GM18951 (cell line): ENCODE results near the gene ZNF507.
A peak's percentile ranks its signal among the peaks of the same experiment; 100 is the strongest.

Source experiments
- POLR2A ChIP-seq: IDR thresholded peaks from 4 replicates; pipeline ENCODE4 v1.6.1; 2011; ENCODE audit warnings: mild to moderate bottlenecking; ENCODE audit not compliant: insufficient read length, insufficient read depth; ENCODE audit errors: extremely low read depth
- in situ Hi-C: fragments of 300-500 bp; cut with MboI; formaldehyde crosslinking; loops from one replicate; pipeline ENCODE4 v1.12.0; 2022; ENCODE audit warnings: low sequenced_read_pairs, mixed read lengths, inconsistent platforms; ENCODE audit not compliant: unreplicated experiment

ZNF507 gene

DNA sequence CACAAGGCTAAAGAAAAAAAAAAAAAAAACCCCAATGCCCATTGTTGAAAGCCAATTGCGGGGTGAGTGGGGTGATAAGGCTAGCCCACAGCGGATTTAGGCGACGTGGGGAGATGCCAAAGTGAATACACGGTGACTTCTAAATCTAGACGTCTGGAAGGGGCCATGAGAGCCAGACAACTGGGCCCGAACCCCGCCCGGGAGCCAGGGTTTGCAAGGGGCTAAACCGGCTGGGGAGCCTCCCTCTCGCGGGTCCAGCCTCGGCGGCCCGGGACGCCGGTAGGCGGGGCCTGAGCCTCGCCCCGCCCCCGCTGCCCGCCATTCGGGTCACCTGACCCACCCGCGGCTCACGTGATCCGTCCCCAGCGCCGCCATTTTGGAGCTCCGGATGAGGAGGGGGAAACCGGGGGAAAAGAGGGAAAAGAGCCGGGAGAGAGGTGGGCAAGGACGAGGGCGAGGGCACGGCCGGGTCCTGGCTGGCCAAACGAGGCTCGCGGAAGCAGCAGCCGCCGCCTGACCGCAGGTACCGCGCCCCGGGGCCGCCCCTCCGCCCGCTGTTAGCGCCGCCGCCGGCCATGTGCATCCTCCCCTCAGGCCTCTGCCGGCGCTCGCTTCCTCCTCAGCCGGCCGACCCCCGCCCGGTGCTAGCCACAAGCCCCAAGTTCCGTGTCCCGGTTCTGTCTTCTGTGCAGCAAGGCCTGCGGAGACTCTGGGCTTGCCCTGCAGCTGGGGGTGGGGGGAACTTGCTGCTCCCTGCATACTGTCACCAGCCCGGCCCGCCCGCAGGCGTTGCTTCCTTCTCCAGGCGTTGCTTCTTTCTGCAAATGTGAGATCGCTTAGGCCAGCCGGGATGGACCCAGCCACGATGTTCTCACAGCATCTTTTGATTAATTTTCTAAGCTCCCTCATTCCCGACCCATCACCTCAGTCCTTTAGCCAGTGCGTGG is at the start of gene ZNF507:
ZNF507 (plus strand) TSS at position 350 of the 947 bp plus-strand sequence. CDS start 7,221 bp downstream, outside the sequence.
- peak; percentile 55 for TF ChIP-seq POLR2A
- in situ Hi-C loops: loop anchor here (10.0 kb wide), 1 partner anchor 219 kb away; no protein-coding TSS in a partner anchor

DNA sequence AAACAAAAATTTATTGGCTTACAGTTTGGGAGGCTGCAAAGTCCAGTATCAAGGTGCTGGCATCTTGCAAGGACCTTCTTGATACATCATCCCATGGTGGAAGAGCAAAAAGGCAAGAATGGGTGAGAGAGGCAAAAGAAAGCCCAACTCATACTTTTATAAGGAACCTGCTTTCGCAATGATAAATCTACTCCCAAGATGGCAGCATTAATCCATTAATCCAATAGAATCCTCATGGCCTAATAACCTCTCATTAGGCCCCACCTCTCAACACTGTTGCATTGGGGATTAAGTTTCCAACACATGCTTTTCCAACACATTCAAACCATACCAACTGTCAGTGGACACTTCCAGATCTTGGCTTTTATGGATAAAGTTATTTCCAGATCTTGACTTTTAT is 48.7 kb upstream of the ZNF507 start:
- no peak for TF ChIP-seq POLR2A
- in situ Hi-C loops: no loop called here

DNA sequence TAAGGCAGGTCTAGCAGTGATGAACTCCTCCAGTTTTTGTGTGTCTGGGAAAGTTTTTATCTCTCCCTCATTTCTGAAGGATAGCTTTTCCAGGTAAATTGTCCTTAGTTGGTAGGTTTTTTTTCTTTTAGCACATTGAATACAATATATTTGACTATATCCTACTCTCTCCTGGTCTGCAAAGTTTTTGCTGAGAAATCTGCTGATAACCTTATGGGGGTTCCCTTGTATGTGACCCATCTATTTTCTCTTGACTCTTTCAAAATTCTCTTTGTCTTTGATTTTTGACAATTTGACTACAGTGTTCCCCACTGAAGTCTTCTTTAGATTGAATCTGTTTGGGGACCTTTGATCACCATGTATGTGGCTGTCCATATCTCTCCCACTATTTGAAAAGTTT is 42.6 kb upstream of the ZNF507 start:
- in situ Hi-C loops: no loop called here
- no peak for TF ChIP-seq POLR2A

DNA sequence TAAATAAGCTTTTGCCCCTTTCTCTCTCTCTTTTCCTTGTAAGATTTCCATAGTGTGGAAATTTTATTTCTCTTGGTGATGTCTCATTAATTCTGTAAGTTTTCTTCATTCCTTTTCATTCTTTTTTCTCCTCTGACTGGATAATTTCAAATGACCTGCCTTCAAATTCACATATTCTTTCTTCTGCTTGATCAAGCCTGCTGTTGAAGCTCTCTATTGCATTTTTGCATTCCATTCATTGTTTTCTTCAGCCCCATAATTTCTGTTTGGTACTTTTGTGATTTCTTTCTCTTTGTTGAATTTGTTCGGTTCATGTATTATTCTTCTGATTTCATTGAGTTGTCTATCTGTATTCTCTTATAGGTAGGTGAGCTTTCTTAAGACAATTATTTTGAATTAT is 42.2 kb upstream of the ZNF507 start:
- no peak for TF ChIP-seq POLR2A
- in situ Hi-C loops: no loop called here

DNA sequence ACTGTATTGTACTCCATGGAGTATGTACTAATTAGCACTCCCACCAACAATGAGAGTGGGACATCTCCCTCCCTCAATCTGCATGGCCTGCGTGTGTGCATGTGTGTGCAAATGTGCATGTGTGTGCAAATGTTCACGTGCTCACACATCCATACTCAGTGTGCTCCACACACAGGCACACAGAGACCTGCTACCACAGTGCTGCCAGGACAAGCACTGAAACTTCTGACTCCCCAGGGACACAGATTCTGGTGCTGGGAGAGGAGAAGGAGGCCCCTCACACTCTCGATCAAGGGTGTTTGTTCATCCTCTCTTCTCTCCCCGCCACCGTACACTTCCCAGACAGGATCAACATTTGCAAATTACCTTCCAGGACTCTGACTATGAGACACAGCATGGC is 37.8 kb upstream of the ZNF507 start:
- in situ Hi-C loops: no loop called here
- no peak for TF ChIP-seq POLR2A

DNA sequence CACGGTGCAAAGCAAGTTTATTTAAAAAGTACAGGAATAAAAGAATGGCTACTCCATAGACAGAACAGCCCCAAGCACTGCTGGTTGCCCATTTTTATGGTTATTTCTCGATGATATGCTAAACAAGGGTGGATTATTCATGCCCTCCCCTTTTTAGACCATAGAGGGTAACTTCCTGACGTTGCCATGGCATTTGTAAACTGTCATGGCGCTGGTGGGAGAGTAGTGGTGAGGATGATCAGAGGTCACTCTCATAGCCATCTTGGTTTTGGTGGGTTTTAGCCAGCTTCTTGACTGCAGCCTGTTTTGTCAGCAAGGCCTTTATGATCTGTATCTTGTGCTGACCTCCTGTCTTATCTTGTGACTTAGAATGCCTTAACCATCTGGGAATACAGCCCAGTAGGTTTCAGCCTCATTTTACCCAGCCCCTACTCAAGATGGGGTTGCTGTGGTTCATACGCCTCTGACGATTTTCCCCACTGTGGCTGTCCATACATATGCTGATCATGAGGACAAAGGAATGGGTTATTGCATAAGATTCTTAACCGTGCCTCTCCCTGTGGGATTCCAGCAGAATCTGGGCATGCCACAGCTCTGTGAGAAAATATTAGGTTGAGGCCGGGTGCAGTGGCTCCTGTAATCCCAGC is 36.9 kb upstream of the ZNF507 start:
- in situ Hi-C loops: no loop called here
- no peak for TF ChIP-seq POLR2A

DNA sequence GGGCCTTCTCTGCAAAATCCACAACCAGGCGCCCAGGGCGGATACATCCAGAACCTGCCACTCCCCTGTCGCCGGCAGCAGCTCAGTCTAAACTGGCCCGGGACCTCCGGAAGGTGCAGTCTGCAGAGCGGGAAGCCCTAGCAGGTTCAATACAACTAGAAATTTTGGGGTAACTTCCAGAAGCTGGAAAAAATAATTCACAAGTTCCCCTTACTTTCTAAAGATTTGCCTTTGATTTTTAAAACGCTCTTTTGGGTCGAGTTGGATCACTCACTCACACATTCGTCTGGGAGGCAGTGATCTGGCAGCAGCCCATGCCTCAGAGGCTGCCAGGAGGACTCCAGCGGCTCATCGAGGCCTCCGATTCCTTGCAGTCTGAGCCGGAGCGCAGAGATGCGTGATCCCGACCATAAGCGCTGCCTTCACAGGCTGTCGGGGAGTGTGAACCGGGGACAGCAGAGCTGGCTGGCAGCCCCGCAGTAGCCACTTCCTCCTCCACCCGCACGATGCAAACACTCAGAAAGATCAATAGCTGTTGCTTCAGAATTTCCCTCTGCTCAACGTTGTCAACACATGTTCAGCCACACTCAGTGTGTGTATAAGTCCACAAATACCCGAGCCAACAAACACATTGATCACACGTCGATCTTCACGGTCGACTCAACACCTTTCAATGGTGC is 35.6 kb upstream of the ZNF507 start:
- in situ Hi-C loops: no loop called here
- no peak for TF ChIP-seq POLR2A

DNA sequence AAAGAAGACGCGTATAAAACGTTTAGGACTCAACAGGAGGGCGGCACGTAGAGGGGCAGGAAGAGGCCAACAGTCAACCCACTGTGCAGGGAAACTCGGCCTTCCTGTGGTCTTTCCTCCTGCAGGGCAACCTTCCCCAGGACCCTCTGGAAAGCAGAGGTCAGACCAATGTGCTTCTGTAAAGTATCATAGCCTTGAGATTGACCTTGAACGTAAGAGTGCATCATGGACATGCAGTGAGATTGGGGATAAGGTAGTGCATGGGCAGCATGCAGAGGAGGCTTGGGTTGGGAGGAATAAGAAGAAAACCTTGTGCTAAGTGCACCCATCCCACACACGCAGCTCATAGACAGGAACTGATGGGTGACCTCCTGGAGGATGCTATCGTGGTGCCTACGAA is 34.0 kb upstream of the ZNF507 start:
- in situ Hi-C loops: no loop called here

DNA sequence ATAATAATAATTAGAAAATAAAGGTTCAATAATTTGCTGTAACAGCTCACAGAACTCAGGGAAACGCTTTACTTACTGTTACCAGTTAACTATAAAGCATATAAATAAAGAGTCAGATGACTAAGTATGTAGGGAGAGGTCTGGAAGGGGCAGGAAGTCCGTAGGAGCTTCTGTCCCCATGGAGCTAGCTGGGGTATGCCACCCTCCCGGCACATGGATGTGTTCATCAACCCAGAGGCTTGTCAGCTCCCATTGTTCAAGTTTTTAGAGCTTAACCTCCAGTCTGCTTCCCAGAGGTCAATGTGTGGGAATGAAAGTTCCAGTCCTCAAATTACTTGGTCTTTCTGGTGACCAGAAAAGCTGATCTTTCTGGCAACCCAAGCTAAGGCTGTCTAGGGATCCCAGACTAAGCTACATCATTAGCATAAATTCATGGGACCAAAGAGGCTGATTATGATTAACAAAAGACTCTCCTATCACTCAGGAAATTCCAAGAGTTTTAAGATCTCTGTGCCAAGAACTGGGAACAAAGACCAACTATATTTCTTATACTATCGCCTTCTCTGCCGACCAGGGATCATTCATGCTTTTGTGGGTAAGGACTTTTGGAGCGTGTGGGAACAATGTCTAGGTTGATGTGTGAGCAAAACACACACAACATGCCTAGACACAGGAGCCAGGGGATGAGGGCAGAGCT is 31.7 kb upstream of the ZNF507 start:
- in situ Hi-C loops: no loop called here

More for the DNA sequence above, 34.0 kb upstream of the ZNF507 start:
- no peak for TF ChIP-seq POLR2A

DNA sequence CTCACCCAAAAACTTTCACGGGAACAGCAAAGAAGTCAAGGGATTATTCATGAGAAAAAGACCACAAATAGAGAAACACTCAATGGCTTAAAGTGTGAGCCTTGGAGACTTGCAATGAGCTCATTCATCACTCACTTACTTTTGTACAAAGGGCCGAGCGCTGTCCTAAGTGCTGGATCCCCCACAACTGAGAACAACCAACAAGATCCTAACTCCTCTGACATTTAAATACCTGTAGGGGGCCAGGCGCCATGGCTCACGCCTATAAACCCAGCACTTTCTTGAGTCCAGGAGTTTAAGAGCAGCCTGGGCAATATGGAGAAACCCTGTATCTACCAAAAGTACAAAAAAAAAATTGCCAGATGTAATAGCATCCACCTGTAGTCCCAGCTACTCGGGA is 29.4 kb upstream of the ZNF507 start:
- in situ Hi-C loops: no loop called here
- no peak for TF ChIP-seq POLR2A

More for the DNA sequence above, 31.7 kb upstream of the ZNF507 start:
- no peak for TF ChIP-seq POLR2A

DNA sequence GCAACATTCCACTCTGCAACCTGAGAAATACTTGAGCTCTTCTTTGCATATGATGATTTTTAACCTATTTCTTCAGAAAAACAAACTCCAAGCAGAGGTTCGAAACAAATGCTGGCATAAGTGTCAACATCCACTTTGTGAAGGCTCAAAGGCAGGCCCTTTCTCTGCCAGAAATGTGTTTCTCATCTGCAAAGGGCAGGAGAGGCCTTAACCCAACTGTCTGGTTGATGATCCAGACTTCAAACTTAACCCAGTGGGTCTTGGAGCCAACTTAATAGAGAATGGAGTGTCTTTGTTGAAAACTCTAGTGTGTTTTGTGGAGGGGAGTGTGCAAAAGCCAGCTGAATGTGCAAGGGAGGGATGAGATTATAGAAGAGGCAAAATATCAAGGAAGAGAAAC is 28.3 kb upstream of the ZNF507 start:
- no peak for TF ChIP-seq POLR2A
- in situ Hi-C loops: no loop called here

DNA sequence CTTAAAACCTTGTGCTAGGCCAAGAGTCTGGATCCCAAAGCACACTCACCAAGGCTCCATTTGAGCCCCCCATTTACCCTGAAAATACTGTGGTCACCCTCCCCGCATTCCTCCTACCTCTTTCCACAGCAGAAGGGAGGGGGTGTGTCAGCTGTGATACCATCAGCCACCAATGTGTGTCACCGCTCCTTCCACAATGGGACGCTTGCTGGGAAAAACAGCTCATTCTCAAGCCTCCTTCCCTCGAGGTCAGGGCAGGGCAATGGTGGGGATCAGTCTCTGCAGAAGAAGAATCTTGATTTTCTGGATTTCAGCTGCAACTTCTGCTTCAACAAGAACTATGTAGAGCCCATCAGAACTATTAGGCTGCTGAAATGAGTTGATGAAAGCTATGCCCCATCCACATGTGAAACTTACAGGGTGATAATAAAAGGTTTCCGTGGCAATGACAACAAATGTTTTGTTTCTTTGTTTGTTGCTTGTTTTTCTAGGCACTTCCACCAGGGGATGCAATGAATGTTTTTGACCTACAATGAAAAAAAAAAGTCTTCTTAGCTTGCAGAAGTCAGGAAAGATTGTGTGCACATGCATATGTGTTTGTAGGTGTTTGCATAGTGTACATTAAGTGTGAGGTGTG is 26.4 kb upstream of the ZNF507 start:
- no peak for TF ChIP-seq POLR2A
- in situ Hi-C loops: no loop called here

DNA sequence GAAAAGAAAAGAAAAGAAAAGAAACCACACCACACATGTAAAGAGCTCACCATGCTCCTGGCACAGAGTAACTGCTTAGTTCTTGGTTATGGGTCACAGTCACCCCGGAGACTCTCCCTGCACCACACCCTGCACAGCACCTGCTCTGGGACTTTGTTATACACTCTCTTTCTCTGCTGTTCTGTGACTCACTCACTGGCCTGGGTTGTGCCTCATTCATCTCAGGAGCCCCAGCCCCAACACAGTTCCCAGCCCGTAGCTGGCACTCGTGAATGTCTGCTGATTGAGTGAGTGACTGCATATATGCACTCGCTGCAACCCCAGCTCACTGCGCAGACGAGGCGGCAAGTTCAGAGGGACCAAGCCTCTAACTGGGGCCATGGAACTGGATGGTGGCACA is 22.9 kb upstream of the ZNF507 start:
- in situ Hi-C loops: no loop called here
- no peak for TF ChIP-seq POLR2A
